A549 (cell line): ENCODE data around the gene MIOX. TPM values are rescaled to one million over a fixed set of nuclear protein-coding genes. Genes with fewer than 3 reads are reported as not detected.

Experiments
- ATAC-seq, 2 experiments: fragments of 200-7000 bp in 1 of 2; fragments of >200 bp in 1 of 2; cut with Nextera tagmentation in 1 of 2; cut with Tn5 transposase in 1 of 2; 3 replicates each; pipeline versions ENCODE4 v1.8.0 to v1.9.1; 2018 to 2020; ENCODE audit warnings: mild to moderate bottlenecking in 1 of 2, moderate library complexity in 1 of 2
- CTCF ChIA-PET: fragments of 300-600 bp; sonication (Branson Sonifier 250); formaldehyde crosslinking; extraction: SDS; loops from one replicate; lab custom pipeline; 2021; ENCODE audit warnings: antibody characterized with exemption, inconsistent platforms; lab: Yijun Ruan, JAX
- POLR2A ChIA-PET: fragments of 350-600 bp; formaldehyde crosslinking; extraction: SDS; loops from one replicate; lab custom pipeline; 2021; ENCODE audit warnings: antibody characterized with exemption, inconsistent platforms; lab: Yijun Ruan, JAX
- DNase-seq, 2 experiments: peaks; one replicate each; pipeline versions ENCODE4 v3.0.0 to v3.0.0-alpha.2; 2011 to 2016; ENCODE audit warnings: low read depth in 1 of 2, low spot score in 1 of 2
- FAIRE-seq: peaks from 2 replicates; lab custom pipeline; 2011; peaks lifted over from hg19 to GRCh38; lab: Jason Lieb, UNC
- H3K27ac ChIP-seq, 2 experiments: fragments of >200 bp; sonication (Bioruptor Twin); formaldehyde crosslinking; 3 replicates each; pipeline ENCODE4 v1.5.1; 2016 to 2017
- H3K4me1 ChIP-seq: fragments of >200 bp; sonication (Bioruptor Twin); formaldehyde crosslinking; 3 replicates; pipeline ENCODE4 v1.6.1; 2016
- H3K4me2 ChIP-seq: fragments of >200 bp; sonication (Bioruptor Twin); formaldehyde crosslinking; 3 replicates; pipeline ENCODE4 v1.6.1; 2016
- H3K4me3 ChIP-seq: fragments of >200 bp; sonication (Bioruptor Twin); formaldehyde crosslinking; 3 replicates; pipeline ENCODE4 v1.5.1; 2016
- H3K9me3 ChIP-seq: fragments of >200 bp; sonication (Bioruptor Twin); formaldehyde crosslinking; 3 replicates; pipeline ENCODE4 v1.6.1; 2016
- BHLHE40 ChIP-seq: IDR thresholded peaks from 2 replicates; pipeline ENCODE4 v1.6.1; 2012; ENCODE audit warnings: low read depth, low read length, inconsistent platforms
- CHD2 ChIP-seq: fragments of 150-350 bp; IDR thresholded peaks from 2 replicates; pipeline ENCODE4 v1.6.1; 2014; ENCODE audit warnings: low read length; ENCODE audit not compliant: partially characterized antibody
- CHD4 ChIP-seq: fragments of 200-600 bp; sonication (generic); IDR thresholded peaks from 2 replicates; pipeline ENCODE4 v1.6.1; 2016; ENCODE audit warnings: antibody characterized with exemption, mild to moderate bottlenecking, borderline replicate concordance
- CTCF ChIP-seq: fragments of >200 bp; sonication (Bioruptor Twin); formaldehyde crosslinking; IDR thresholded peaks from 3 replicates; pipeline ENCODE4 v1.5.1; 2016
- EHF ChIP-seq: fragments of 250-450 bp; sonication (Bioruptor Pico); IDR thresholded peaks from 2 replicates; pipeline ENCODE4 v1.5.0; 2020; ENCODE audit warnings: mild to moderate bottlenecking
- ESRRA ChIP-seq: fragments of 150-350 bp; IDR thresholded peaks from 2 replicates; pipeline ENCODE4 v1.6.1; 2014; ENCODE audit warnings: mild to moderate bottlenecking, low read length, borderline replicate concordance
- GATA3 ChIP-seq: IDR thresholded peaks from 2 replicates; pipeline ENCODE4 v1.6.1; 2012; ENCODE audit warnings: borderline replicate concordance
- HEYL ChIP-seq: fragments of 250-450 bp; sonication (Bioruptor Pico); IDR thresholded peaks from 2 replicates; pipeline ENCODE4 v1.8.0; 2021; ENCODE audit warnings: mild to moderate bottlenecking, moderate library complexity
- HOXA7 ChIP-seq: fragments of 250-450 bp; sonication (Bioruptor Pico); IDR thresholded peaks from 2 replicates; pipeline ENCODE4 v1.5.0; 2020; ENCODE audit warnings: mild to moderate bottlenecking, moderate library complexity
- HOXB5 ChIP-seq: fragments of 250-450 bp; sonication (Bioruptor Pico); IDR thresholded peaks from 2 replicates; pipeline ENCODE4 v1.5.0; 2020; ENCODE audit warnings: mild to moderate bottlenecking, moderate library complexity
- JUN ChIP-seq, 2 experiments: fragments of >200 bp; sonication (Bioruptor Twin); formaldehyde crosslinking; IDR thresholded peaks; 2 replicates in 1 of 2; 3 replicates in 1 of 2; pipeline ENCODE4 v1.6.1; 2016 to 2017
- KDM1A ChIP-seq: fragments of 200-600 bp; sonication (generic); IDR thresholded peaks from 2 replicates; pipeline ENCODE4 v1.6.1; 2016; ENCODE audit warnings: low read depth, mild to moderate bottlenecking
- MAZ ChIP-seq: fragments of 150-350 bp; IDR thresholded peaks from 2 replicates; pipeline ENCODE4 v1.6.1; 2014; ENCODE audit warnings: antibody characterized with exemption, low read depth, low read length, borderline replicate concordance
- MYC ChIP-seq: IDR thresholded peaks from 2 replicates; pipeline ENCODE4 v1.6.1; 2012; ENCODE audit warnings: mild to moderate bottlenecking, inconsistent platforms, low read length, improper control_type of control experiment, borderline replicate concordance
- PBX3 ChIP-seq: IDR thresholded peaks from 2 replicates; pipeline ENCODE4 v1.6.1; 2012
- PHF8 ChIP-seq: fragments of 200-600 bp; sonication (generic); IDR thresholded peaks from 2 replicates; pipeline ENCODE4 v1.6.1; 2016; ENCODE audit warnings: low read depth, mild to moderate bottlenecking, antibody characterized with exemption, moderate library complexity, borderline replicate concordance
- RCOR1 ChIP-seq: fragments of 150-350 bp; IDR thresholded peaks from 2 replicates; pipeline ENCODE4 v1.6.1; 2014; ENCODE audit warnings: antibody characterized with exemption, low read length, low read depth
- REST ChIP-seq: fragments of 200-600 bp; sonication (generic); IDR thresholded peaks from 2 replicates; pipeline ENCODE4 v1.6.1; 2016; ENCODE audit warnings: antibody characterized with exemption, mild to moderate bottlenecking, moderate library complexity
- RFX5 ChIP-seq: fragments of 450-650 bp; IDR thresholded peaks from 2 replicates; pipeline ENCODE4 v1.7.1; 2014; ENCODE audit warnings: antibody characterized with exemption, mild to moderate bottlenecking, moderate library complexity
- RNF2 ChIP-seq: fragments of 200-600 bp; sonication (generic); IDR thresholded peaks from 2 replicates; pipeline ENCODE4 v1.6.1; 2016; ENCODE audit warnings: low read depth, mild to moderate bottlenecking, antibody characterized with exemption, moderate library complexity, borderline replicate concordance
- ZNF302 ChIP-seq: fragments of 250-450 bp; sonication (Bioruptor Pico); IDR thresholded peaks from 2 replicates; pipeline ENCODE4 v1.9.0; 2021; ENCODE audit warnings: inconsistent platforms, mild to moderate bottlenecking, moderate library complexity
- WGBS: methylation state at CpG from one replicate; pipeline ENCODE4 v1.1.6; 2017; ENCODE audit errors: missing lambda C conversion rate; 5-methylcytosine and 5-hydroxymethylcytosine counted together
- polyA plus RNA-seq, 4 experiments: library from polyadenylated mRNA; depleted of rRNA in 3 of 4; stranded (reverse); fragments of >200 nt; fragmentation: RNase III in 1 of 4; extraction: RNeasy Plus Mini Kit Qiagen cat#74134 plus additional on column Dnase treatment in 1 of 4; gene quantifications; 2 replicates in 3 of 4; 3 replicates in 1 of 4; pipeline ENCODE4 v1.2.3, GENCODE V29; 2011 to 2017
- TF ChIP-seq, protein P1 (sequence below): IDR thresholded peaks from 2 replicates; pipeline ENCODE4 v1.6.1; 2012; ENCODE audit warnings: low read depth, borderline replicate concordance

Gene MIOX
- polyA plus RNA-seq, 2 of the 4 experiments (the other 2 are of a cell fraction): 0.08 TPM; not detected in 1

DNA sequence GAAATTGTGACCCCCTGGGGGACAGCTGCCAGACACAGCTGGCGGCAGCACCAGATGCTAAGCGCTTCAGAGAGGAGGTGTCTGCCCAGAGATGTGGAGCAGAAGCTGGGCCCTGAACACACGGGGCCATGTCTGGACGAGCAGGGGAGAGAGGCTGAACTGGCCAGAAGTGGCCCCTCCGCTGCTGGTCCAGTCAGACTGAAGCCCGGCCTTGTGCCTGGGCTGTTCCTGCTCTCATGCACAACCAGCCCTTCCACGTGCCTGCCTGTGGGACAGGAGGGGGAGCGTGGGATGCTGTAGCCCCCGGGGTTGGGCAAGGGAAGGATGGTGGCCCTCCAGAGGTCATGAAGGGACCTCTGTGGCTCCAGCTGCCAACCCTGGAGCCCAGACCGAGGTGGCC, 3.6 kb upstream of the MIOX start:
- no peaks in the 10 kb centered on the region for H3K9me3 ChIP-seq
- no peak overlapping the region for H3K27ac ChIP-seq
- CTCF ChIA-PET: interaction anchor here (0.9 kb wide), 1 partner anchor 229 kb away, joined by 3 read pairs; no protein-coding TSS in a partner anchor
- POLR2A ChIA-PET: no interaction called here
- FAIRE-seq (no peak), ATAC-seq (no peak), DNase-seq (no peak)
- H3K4me1 ChIP-seq: peaks cover 24% of the 10 kb centered on the region; the same call in 2 of the 3 replicates
- no peak overlapping the region for H3K4me3 ChIP-seq
- H3K4me2 ChIP-seq: no peak overlapping the region; the same call in 2 of the 3 replicates
- 83% methylated on average over 9 of the region's 10 CpGs for WGBS
- TF ChIP-seq MYC (no peak), REST (no peak), HOXB5 (CRISPR knock-in tag) (no peak), HEYL (CRISPR knock-in tag) (no peak), RNF2 (no peak)

DNA sequence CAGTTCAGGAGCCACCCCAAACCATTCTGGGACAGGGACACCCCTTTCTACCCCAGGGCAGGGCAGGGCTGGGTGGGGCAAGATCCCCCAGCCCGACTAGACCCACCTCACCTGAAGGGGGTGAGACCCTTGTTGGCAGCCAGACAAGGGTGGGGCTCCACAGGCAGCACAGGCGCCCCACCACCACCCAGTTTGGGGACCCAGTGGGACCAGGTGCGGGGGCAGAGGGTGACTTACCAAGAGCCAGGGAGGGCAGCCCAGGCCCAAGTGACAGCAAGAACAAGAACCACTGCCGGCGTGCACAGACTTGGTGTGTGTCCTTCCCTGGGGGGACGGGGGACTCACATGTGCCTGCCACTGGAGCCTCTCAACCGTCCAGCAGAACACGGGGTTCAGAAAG, 3.1 kb upstream of the MIOX start:
- H3K9me3 ChIP-seq: no peaks in the 10 kb centered on the region
- H3K27ac ChIP-seq: no peak overlapping the region
- ChIA-PET CTCF (interaction anchor here (1.2 kb wide), 2 partner anchors 15 to 80 kb away, joined by 3 to 6 read pairs; no protein-coding TSS in a partner anchor), POLR2A (no interaction called here)
- ATAC-seq (no peak), DNase-seq (no peak), FAIRE-seq (no peak)
- 98% methylated on average over 5 of the region's 8 CpGs for WGBS
- H3K4me1 ChIP-seq: peaks cover 24% of the 10 kb centered on the region; the same call in 2 of the 3 replicates
- no peak overlapping the region for H3K4me3 ChIP-seq
- no peak for TF ChIP-seq HOXB5 (CRISPR knock-in tag)
- no peak for TF ChIP-seq RCOR1
- no peak for TF ChIP-seq JUN (IDR thresholded peaks at IDR 0.05)
- TF ChIP-seq EHF (CRISPR knock-in tag): no peak
- TF ChIP-seq BHLHE40: no peak
- no peak for TF ChIP-seq ZNF302
- no peak for TF ChIP-seq KDM1A
- TF ChIP-seq HOXA7 (CRISPR knock-in tag): no peak
- no peak for TF ChIP-seq ESRRA
- TF ChIP-seq RNF2: no peak
- no peak for TF ChIP-seq PHF8
- no peak for TF ChIP-seq CHD4
- TF ChIP-seq CHD2: no peak
- TF ChIP-seq PBX3: no peak
- TF ChIP-seq, protein P1, sequence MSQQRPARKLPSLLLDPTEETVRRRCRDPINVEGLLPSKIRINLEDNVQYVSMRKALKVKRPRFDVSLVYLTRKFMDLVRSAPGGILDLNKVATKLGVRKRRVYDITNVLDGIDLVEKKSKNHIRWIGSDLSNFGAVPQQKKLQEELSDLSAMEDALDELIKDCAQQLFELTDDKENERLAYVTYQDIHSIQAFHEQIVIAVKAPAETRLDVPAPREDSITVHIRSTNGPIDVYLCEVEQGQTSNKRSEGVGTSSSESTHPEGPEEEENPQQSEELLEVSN: no peak
- no peak for TF ChIP-seq CTCF
- TF ChIP-seq GATA3: no peak
- no peak for TF ChIP-seq REST
- no peak for TF ChIP-seq RFX5
- no peak for TF ChIP-seq MAZ
- H3K4me2 ChIP-seq: no peak overlapping the region
